NB4 (cell line): Measurements from ENCODE around the gene SLC37A1.

Experiments
- CTCF ChIP-seq: IDR thresholded peaks from one replicate; pipeline ENCODE4 v1.5.1; 2012; ENCODE audit warnings: low read depth, low read length
- MAX ChIP-seq: IDR thresholded peaks from 2 replicates; pipeline ENCODE4 v1.6.1; 2011; ENCODE audit warnings: low read depth, low read length

DNA sequence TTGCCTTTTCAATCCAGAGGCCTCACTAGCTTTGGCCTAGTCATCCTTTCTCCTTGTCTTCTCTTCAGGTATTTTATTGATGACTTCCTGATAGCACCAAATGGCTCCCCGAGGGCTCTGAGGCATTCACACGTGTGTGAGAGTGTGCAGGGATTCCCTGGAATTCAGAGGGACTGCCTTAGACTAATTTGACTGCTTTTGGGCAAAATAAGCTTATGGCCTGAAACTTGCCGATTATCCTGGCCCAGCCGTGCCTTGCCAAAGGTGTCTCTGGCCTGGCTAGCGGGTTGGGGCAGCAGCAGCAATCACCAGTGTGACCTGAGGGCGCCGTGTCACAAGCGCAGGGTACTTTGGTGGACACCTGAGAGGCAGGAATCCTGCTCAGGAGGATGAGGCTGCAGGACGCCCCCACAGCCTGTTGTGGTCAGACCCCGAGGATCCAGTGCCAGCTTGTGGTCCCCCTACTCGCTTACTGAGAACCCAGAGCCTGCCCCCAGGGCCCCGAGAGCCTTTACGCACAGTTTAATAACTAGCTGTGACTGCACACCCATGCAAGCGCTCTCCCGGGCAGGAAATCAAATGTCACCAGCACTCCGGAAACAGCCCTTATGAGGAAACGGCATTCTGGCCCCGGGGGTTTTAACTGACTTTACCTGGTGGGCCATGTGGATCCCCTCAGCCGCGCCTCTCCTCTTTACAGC is 76.9 kb downstream of the SLC37A1 start:
- no peak for TF ChIP-seq MAX
- TF ChIP-seq CTCF = no peak
